Neural cell (in vitro differentiated cells): ENCODE measurements around the gene MTX1.

ENCODE experiments used
- POLR2AphosphoS5 ChIP-seq: IDR thresholded peaks from 2 replicates; pipeline ENCODE4 v1.6.1; 2012
- TF ChIP-seq, protein P1 (sequence below): fragments of 450-650 bp; IDR thresholded peaks from 2 replicates; pipeline ENCODE4 v1.5.1; 2014; ENCODE audit warnings: antibody characterized with exemption, mild to moderate bottlenecking, moderate library complexity; ENCODE audit not compliant: poor library complexity, severe bottlenecking

DNA sequence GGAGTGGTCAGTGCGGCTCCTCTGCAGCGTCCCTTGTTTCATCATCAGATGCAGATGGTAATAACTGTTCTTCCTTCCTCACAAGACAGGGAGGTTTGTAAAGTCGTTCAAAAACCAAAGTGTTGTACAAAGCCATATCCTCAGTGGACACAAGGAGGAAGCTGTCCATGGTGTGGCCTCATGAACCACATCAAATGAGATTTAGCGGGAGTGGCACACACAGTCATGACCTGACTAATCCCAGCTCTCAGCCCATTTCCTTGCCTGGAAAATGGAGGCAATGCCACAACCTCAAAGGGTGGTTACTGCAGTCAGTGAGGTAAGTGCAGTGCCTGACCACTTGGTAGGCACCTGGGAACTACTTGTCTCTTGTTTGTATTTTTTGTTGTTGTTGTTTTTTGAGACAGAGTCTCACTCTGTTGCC is 33.4 kb downstream of the MTX1 start:
- TF ChIP-seq, protein P1, sequence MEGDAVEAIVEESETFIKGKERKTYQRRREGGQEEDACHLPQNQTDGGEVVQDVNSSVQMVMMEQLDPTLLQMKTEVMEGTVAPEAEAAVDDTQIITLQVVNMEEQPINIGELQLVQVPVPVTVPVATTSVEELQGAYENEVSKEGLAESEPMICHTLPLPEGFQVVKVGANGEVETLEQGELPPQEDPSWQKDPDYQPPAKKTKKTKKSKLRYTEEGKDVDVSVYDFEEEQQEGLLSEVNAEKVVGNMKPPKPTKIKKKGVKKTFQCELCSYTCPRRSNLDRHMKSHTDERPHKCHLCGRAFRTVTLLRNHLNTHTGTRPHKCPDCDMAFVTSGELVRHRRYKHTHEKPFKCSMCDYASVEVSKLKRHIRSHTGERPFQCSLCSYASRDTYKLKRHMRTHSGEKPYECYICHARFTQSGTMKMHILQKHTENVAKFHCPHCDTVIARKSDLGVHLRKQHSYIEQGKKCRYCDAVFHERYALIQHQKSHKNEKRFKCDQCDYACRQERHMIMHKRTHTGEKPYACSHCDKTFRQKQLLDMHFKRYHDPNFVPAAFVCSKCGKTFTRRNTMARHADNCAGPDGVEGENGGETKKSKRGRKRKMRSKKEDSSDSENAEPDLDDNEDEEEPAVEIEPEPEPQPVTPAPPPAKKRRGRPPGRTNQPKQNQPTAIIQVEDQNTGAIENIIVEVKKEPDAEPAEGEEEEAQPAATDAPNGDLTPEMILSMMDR: no peak
- no peak for TF ChIP-seq POLR2AphosphoS5
